Measurements from ENCODE around the gene ADAMTS8.
A peak's percentile ranks its signal among the peaks of the same experiment; 100 is the strongest.

The ADAMTS8 gene, protein sequence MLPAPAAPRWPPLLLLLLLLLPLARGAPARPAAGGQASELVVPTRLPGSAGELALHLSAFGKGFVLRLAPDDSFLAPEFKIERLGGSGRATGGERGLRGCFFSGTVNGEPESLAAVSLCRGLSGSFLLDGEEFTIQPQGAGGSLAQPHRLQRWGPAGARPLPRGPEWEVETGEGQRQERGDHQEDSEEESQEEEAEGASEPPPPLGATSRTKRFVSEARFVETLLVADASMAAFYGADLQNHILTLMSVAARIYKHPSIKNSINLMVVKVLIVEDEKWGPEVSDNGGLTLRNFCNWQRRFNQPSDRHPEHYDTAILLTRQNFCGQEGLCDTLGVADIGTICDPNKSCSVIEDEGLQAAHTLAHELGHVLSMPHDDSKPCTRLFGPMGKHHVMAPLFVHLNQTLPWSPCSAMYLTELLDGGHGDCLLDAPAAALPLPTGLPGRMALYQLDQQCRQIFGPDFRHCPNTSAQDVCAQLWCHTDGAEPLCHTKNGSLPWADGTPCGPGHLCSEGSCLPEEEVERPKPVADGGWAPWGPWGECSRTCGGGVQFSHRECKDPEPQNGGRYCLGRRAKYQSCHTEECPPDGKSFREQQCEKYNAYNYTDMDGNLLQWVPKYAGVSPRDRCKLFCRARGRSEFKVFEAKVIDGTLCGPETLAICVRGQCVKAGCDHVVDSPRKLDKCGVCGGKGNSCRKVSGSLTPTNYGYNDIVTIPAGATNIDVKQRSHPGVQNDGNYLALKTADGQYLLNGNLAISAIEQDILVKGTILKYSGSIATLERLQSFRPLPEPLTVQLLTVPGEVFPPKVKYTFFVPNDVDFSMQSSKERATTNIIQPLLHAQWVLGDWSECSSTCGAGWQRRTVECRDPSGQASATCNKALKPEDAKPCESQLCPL

DNA sequence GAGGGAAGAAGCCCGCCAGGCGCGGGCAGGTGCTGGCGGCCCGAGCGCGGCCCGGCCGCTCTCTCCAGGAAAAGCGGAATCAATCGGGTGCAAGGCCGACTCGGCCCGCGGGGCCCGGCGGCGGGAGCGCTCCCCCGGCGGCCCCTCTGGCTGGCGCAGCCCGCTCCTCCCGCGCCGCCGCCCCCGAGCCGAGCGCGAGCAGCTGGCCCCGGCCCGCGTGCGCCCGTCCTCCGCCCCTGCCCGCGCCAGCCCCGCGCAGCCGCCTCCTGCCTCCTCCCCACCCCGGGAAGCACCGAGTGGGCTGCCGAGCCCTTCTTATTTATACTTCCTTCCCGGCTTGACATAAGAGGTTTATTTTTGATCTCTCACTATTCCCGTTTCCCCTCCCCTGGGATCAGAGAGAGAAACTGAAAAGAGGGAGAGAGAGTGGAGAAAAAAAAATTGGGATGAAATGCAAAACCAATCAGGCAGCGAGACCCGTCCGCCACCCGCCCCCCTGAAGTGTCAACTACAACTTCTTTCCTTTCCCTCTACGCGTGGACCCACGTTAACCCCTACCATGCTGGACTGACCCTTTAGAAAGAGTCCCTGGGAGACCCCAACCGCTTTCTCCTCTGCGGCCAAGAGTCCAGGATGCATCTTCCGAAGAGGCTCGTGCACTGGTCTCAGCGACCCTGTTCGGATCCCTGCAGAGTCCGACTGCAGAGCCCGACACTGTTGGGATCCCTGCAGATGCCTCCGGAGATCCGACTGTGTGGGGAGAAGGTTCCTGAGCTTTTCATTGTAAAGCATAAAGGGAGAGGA is at the start of gene ADAMTS8:
Gene ADAMTS8 (minus strand): TSS at position 294 of the 804 bp plus-strand sequence. CDS start 323 bp downstream, outside the sequence.
- H3K4me3 Mint-ChIP-seq = peak within 1 kb of the TSS; percentile 79 to 83
- H3K27me3 Mint-ChIP-seq = peaks cover 66 to 68% of the 10 kb centered on the region in 2 donors
- ATAC-seq (replicated peaks) (peak; percentile 11 to 25), DNase-seq (no peak)
- peak within 1 kb of the TSS; percentile 37 for H3K27ac Mint-ChIP-seq
- H3K36me3 Mint-ChIP-seq = no peaks in the 10 kb centered on the region
- H3K9me3 Mint-ChIP-seq = no peaks in the 10 kb centered on the region
- H3K4me1 Mint-ChIP-seq = peaks cover 13 to 16% of the 10 kb centered on the region in 2 donors

DNA sequence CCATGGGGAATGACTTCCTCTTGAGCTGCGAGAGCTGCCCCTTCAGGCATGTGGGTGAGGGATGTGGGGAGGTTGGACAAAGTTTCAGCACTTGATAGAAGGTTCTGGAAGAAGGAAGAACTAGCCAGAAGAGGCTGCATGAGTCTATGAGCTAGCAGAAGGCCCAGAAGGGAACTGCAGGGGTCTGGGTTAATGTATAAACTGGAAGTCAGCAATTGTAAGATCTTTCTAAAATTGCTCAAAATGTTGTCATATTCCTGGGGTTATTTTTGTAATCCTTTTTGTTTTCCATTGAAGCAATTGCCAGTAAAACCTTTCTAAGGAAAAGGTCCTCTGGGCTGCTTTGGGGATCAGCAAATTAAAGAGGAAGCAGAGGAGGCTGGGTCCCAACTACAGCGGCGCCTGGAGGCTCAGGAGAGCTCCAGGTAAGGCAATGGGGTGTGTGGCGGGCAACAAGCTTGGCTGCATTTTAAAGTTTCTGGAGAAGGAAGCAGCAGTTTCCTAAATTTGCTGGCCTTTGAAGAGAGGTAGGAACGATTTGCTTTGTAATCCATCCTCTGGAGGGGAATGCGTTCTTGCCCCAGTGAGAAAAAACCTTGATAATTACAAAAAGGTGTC is 49.3 kb upstream of the ADAMTS8 start:
- no peak overlapping the region for H3K4me3 Mint-ChIP-seq
- H3K27me3 Mint-ChIP-seq = peaks cover 0 to under 1% of the 10 kb centered on the region in 2 donors
- no peak overlapping the region for H3K27ac Mint-ChIP-seq
- ATAC-seq (replicated peaks) (no peak), DNase-seq (no peak)
- no peaks in the 10 kb centered on the region for H3K4me1 Mint-ChIP-seq
- no peaks in the 10 kb centered on the region for H3K9me3 Mint-ChIP-seq
- H3K36me3 Mint-ChIP-seq = no peaks in the 10 kb centered on the region

GRCh38 chr11:130476922-130477491 is 48.6 kb upstream of the ADAMTS8 start:
- Mint-ChIP-seq H3K27me3 (no peaks in the 10 kb centered on the region), H3K4me3 (no peak overlapping the region), H3K9me3 (no peaks in the 10 kb centered on the region), H3K36me3 (no peaks in the 10 kb centered on the region), H3K27ac (no peak overlapping the region), H3K4me1 (no peaks in the 10 kb centered on the region)
- no peak for ATAC-seq (replicated peaks)
- DNase-seq = no peak

DNA sequence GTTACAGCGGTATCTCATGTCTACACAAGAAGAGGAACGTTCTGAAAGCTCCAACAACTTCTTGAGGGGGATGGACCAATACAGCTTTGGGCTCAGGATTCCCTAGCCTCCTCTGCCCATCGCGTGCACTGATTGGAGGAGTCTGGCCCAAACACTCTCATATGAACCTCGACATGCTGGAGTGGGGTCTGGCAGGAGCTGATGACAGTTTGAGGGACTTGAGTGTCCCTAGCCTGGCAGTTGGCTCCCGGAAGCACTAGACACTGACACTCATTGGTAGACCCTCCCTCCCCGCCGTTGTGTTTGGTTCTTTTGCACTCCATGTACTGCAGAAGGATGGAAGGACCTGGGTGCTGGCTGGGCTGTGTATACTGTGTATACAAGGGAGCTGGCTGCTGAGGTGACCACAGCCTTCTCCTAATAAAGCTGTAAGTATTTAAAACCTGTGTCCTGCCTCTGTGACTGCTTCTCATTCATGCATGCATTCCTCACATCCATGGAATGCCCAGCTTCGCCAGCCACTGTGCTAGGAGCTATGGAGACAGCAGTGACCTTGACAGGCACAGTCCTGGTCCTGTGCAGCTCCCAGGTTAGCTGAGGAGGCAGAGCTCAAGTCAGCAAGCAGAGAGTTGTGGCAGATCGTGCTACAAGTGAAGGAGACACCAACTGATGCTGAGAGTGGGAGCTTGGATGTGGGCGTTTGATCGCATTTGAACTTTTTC is 48.0 kb upstream of the ADAMTS8 start:
- no peak for DNase-seq
- no peaks in the 10 kb centered on the region for H3K36me3 Mint-ChIP-seq
- no peaks in the 10 kb centered on the region for H3K9me3 Mint-ChIP-seq
- no peak overlapping the region for H3K4me3 Mint-ChIP-seq
- no peak overlapping the region for H3K27ac Mint-ChIP-seq
- ATAC-seq (replicated peaks) = no peak
- no peaks in the 10 kb centered on the region for H3K4me1 Mint-ChIP-seq
- H3K27me3 Mint-ChIP-seq = no peaks in the 10 kb centered on the region

DNA sequence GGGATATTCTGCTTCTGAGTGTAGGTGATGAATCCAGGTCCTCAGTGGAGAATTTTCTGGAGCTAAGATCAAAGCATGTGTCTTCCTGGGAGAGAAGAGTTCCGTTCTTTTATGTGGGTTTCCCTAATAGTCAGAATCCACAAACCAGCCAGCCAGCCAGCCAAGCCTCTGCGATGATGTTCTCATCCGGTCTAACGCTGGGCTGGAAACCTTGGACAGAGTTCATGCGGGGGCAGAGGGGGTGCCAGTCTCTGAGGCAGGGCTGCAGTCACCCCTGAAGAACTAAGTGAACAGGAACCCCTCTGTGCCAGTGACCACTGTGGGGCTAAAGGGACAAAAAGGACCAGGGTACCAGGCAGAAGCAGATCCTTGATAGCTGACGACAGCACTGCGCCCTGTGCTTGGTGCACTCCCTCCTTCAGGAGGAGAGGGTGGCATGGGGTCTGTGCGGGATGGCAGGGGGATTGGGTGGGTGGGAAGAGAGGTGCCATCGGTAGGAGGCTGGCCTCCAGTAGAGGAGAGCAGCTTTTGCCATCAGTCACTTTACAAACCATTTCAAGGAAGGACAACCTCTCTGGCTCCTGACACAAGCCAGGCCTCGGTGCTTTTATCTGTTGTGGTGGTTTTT is 47.1 kb upstream of the ADAMTS8 start:
- Mint-ChIP-seq H3K4me3 (no peak overlapping the region), H3K36me3 (no peaks in the 10 kb centered on the region), H3K9me3 (no peaks in the 10 kb centered on the region), H3K27ac (no peak overlapping the region), H3K27me3 (no peaks in the 10 kb centered on the region), H3K4me1 (no peaks in the 10 kb centered on the region)
- no peak for DNase-seq
- no peak for ATAC-seq (replicated peaks)

- H3K27me3 Mint-ChIP-seq = no peaks in the 10 kb centered on the region
These were observed 46.4 kb upstream of the ADAMTS8 start for GRCh38 chr11:130474637-130475400.

GRCh38 chr11:130473795-130474377 is 45.5 kb upstream of the ADAMTS8 start:
- Mint-ChIP-seq H3K27me3 (no peaks in the 10 kb centered on the region), H3K4me3 (no peak overlapping the region), H3K36me3 (no peaks in the 10 kb centered on the region), H3K4me1 (no peaks in the 10 kb centered on the region), H3K27ac (no peak overlapping the region), H3K9me3 (no peaks in the 10 kb centered on the region)
- DNase-seq (no peak), ATAC-seq (replicated peaks) (no peak)

More at GRCh38 chr11:130474637-130475400, 46.4 kb upstream of the ADAMTS8 start:
- no peaks in the 10 kb centered on the region for H3K4me1 Mint-ChIP-seq
- H3K36me3 Mint-ChIP-seq = no peaks in the 10 kb centered on the region
- no peaks in the 10 kb centered on the region for H3K9me3 Mint-ChIP-seq
- H3K4me3 Mint-ChIP-seq = no peak overlapping the region
- DNase-seq (no peak), ATAC-seq (replicated peaks) (no peak)
- H3K27ac Mint-ChIP-seq = peak overlapping the region; percentile 47

GRCh38 chr11:130473056-130473794 is 44.8 kb upstream of the ADAMTS8 start:
- Mint-ChIP-seq H3K36me3 (no peaks in the 10 kb centered on the region), H3K4me3 (no peak overlapping the region), H3K27me3 (no peaks in the 10 kb centered on the region), H3K27ac (no peak overlapping the region), H3K4me1 (no peaks in the 10 kb centered on the region), H3K9me3 (no peaks in the 10 kb centered on the region)
- ATAC-seq (replicated peaks) = no peak
- DNase-seq = no peak

DNA sequence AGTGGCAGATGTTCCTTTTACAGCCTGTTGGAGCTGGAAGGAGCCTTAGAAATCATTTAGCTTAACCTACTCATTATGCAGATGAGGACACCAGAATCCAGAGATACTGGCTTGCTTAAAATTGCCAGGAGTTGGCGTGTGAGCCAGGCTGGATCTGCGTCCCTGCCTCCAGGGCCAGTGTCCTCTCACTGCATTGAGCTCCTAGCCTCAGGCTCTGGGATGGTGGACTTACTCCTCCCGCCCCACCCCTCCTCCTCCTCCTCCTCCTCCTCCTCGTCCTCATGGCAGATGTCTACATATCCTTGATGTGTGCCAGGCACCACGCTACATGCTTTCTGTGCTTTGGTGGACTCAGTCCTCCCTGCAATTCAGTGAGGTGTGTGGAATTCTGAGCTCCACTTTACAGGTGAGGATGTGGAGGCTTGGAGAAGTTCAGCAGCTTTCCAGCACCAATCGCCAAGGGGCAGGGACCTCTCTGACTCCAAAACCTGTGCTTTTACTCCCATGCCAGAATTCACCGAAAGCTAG is 44.1 kb upstream of the ADAMTS8 start:
- H3K4me1 Mint-ChIP-seq = no peaks in the 10 kb centered on the region
- no peak overlapping the region for H3K4me3 Mint-ChIP-seq
- no peaks in the 10 kb centered on the region for H3K9me3 Mint-ChIP-seq
- no peak overlapping the region for H3K27ac Mint-ChIP-seq
- ATAC-seq (replicated peaks) (no peak), DNase-seq (no peak)
- no peaks in the 10 kb centered on the region for H3K27me3 Mint-ChIP-seq
- no peaks in the 10 kb centered on the region for H3K36me3 Mint-ChIP-seq

GRCh38 chr11:130471731-130472433 is 43.5 kb upstream of the ADAMTS8 start:
- ATAC-seq (replicated peaks) = no peak
- no peaks in the 10 kb centered on the region for H3K36me3 Mint-ChIP-seq
- no peaks in the 10 kb centered on the region for H3K27me3 Mint-ChIP-seq
- no peak overlapping the region for H3K27ac Mint-ChIP-seq
- no peaks in the 10 kb centered on the region for H3K9me3 Mint-ChIP-seq
- no peak overlapping the region for H3K4me3 Mint-ChIP-seq
- no peak for DNase-seq
- H3K4me1 Mint-ChIP-seq = no peaks in the 10 kb centered on the region

Measured in stimulated activated naive B cell treated with anti-CD40 and anti-IgM and Interleukin-4, amounts not matched to agents 10 μg/mL and 1 μg/mL and 100 μg/mL, for 72 hours (primary cell).